GM18873 (cell line): ENCODE results near the gene HMX2.

Experiments
- ATAC-seq: cut with Tn5 transposase; IDR thresholded peaks from one replicate; pipeline ENCODE4 v1.9.1; 2021; ENCODE audit warnings: mild to moderate bottlenecking, moderate library complexity, moderate number of reproducible peaks; ENCODE audit not compliant: unreplicated experiment, low FRiP score

Gene HMX2

DNA sequence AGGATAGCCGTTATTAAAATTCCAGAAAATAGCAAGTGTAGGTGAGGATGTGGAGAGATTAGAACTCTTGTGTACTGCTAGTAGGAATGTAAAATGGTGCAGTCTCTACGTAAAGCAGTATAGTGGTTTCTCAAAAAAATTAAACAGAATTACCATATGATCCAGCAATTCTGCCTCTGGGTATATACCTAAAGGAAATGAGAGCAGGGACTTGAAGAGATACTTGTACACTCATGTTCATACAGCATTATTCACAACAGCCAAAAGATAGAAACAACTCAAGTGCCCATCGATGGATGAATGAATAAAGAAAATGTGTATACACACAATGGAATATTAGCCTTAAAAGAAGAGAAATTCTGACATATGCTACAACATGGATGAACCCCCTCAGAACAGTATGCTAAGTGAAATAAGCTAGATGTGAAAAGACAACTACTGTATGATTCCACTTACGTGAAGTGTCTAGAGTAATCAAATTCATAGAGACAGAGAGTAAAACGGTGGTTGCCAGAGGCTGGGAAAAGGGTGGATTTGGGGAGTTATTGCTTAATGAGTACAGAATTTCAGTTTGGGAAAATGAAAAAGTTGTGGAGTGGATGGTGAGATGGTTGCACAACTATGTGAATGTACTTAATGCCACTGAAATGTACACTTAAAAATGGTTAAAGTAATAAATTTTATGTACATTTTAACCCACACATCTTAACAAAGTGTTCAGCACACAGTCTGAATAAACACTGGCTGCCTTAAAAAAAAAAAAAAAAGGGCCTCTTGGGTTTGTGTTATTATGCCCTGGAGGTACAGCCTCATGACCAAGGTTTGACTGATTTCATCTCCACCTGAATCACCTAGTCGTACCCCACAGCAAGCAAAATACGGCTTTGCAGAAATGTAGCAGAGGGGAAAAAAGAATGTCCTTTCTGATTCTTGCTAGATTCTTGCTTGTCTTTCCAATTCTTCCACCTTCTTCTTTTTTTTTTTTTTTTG lies 32.5 kb downstream of the HMX2 start:
- ATAC-seq: no peak

DNA sequence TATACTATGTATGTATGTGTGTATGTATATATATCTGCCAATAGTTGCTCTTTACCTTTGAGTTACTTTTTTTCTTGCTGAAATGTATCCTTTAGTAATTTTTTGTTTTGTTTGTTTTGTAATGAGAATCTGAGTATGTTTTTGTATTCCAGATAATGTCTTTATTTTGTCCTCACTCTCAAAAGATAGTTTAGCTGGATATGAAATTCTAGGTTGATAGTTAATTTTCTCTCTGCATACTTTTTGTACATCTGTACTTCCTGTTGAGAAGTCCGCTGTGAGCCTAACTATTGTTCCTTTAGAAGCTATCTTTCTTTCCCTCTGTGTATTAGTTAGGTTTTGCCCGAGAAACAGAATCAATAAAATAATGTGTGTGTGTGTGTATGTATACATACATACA lies 35.8 kb downstream of the HMX2 start:
- ATAC-seq: no peak

DNA sequence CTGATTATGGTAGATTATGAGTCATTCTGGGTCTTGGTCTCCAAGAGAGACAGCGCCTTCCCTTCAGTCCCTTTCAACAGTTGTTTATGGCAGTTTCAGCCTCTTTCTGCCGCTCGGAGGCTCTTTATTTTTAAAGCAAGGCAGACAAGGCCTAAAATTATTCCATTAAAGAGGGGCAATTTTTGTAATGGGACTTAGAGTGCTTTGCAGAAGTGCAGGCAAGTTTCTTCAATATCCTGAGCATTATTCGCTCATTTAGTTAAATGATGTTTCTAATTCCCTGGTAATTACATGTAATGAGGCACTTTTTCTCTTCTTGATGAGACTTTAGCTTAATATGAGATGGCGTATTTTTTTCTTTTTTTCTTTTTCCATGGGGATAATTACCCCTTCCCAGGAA lies 39.8 kb downstream of the HMX2 start:
- no peak for ATAC-seq

DNA sequence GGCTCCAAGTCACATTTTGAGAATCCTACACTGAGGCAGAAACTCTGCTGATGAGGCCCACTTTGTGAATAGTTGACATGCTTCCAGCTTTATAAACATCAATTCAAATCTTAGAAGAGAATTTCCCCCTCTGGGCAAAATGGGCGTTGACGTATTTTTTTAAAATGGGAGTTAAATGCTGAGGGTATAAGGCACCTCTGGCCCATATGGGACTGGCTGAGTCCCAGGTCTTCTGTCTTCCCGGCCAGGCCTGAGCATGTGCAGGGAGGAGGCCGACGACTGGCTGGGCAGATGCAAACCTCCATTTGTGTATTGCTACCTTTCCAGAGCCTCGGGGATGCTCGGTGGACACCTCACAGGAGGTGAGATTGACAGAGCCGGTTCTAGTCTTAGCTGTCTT lies 44.0 kb downstream of the HMX2 start:
- ATAC-seq: no peak

DNA sequence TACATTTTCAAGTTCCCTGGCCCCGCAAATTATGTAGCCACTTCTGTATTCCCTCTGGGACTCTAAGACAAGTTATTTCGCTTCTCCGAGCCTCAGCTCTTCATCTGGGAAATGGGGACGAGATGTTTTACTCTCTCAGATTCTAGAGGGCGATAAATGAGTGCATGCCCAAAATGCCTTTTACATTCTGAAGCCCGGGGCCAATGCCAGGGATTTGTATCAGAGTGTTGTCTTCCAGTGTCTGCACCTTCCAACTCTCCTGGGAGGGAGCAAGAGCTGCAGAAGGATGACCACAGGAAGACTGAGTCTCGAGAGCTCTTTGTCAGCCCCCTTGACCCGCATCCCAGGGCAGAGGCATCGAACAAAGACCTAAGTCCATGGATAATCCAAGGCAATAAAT lies 46.1 kb downstream of the HMX2 start:
- ATAC-seq: no peak
